Activated CD8-positive, alpha-beta memory T cell treated with anti-CD3 and anti-CD28 coated beads for 1 hour (primary cell): ENCODE data around the gene CMPK1.

Experiments
- DNase-seq, 2 donors: peaks; one replicate each; pipeline ENCODE4 v3.0.0-alpha.2; 2020; ENCODE audit warnings: low read depth in 1 of 2; ENCODE audit errors: extremely low read depth in 1 of 2

CMPK1 gene

DNA sequence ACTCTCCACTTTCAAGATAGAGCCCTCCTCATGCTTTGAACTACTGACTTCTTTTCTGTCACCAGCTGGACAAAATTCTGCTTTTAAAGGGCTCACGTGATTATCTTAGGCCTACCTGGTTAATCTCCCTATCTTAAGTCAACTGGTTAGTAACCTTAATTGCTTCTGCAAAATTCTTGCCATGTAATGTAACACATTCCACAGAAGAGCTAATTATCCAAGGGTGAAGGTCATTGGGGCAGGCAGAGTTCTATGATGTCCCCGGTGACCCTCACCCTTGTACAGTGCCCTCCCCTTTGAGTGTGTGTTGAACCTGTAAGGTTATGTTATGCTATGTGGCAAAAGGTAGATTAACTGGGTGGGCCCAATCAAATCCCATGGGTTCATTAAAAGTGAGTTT is 57.3 kb downstream of the CMPK1 start:
- DNase-seq = no peak

DNA sequence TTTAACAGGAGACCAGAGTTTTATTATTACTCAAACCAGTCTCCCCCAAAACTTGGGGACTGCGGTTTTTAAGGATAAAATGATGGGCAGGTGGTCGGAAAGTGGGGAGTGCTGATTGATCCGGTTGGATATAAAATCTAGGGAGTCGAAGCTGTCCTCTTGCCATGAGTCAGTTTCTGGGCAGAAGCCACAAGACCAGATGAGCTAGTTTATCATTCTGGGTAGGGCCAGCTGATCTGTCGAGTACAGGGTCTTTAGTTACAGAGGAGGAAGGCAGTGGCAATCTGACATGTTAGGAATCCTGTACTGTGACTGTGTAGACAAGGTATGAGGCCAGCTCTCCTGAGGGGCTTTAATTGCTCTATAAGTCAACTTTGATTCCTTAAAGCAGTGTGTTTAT is 59.6 kb downstream of the CMPK1 start:
- DNase-seq = no peak

DNA sequence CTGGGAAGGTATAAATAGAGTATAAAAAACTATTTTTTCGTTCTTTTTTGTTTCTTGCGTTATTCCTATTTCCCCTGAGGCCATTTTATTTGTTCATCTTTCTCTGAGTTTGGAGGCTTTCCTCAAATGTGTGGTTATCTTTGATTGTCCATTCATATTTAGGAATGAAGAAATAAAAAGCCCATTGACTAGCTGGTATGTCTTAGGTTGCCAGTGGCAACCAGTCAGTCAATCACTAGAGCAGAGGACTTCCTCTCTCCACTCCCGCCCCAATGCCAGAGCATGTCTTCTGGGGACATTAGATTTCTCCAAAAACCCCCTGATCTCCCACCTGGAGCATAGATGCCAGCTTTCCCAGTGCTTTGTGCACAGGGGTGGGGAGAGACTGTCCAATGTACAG is 61.8 kb downstream of the CMPK1 start:
- DNase-seq = no peak

DNA sequence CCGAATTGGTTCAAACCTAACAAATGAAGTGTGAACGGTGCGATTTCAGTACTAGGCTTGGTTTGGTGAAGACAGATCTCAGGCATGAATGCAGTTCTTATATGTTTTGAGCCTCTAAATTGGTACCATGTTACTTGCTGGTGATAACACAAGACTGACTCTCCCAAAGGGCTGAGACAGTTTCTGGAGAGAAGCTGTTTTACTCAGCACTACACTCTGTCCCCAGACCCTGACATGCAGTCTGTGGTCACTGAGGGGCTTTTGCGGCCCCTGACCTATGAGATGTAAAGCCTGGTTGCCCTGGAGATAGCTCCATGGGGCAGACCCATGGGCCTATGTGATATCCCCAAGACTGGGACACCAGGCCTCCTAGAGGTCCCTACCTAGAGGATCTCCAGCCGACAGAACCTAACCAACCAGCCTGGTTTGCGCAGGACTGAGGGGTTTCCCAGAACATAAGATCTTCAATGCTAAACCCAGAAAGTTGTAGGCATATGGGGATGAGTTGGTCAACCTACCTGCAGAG is 63.1 kb downstream of the CMPK1 start:
- DNase-seq = no peak

DNA sequence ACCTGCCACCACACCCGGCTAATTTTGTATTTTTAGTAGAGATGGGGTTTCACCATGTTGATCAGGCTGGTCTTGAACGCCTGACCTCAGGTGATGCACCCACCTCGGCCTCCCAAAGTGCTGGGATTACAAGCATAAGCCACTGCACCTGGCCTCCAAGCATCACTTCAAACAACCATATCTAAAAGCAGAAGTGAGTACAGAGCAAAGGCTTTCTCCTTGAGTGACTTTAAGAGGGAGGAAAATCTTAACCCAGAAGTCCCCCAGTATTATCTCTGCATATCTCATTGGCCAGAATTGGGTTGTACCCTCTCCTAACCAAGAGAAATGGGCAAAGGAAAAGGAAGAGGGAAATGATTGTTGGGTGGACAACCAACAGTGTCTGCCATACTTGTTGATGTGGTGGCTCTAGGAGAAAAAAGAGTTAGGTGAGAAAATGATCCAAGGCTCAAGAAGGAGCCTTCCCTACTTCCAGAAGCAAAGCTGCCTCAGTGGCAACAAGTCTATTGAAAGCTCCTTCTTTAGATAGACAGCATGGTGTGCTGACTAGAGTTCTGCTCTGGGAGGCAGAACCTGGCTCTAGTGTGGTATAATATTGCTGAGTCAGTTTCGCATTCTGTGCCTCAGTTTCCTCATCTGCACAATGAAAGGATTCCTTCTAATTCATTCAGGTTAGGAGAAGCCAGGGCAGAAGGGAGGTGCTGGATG is 65.7 kb downstream of the CMPK1 start:
- DNase-seq = no peak

DNA sequence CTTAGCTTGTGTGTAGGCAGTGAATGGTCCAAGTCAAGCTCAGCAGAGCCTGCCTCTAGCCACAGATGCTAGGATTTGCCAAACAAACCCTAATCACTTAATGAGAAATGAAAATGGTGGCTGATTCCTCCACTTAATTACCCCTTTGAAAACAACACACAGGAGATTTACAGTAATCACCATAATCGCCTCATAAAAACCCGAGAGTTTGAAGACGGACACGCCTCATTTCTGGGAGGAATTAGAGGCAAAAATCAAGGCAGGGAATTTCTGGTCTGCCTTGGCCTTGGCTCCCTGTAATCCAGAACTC is 66.2 kb downstream of the CMPK1 start:
- DNase-seq = no peak

DNA sequence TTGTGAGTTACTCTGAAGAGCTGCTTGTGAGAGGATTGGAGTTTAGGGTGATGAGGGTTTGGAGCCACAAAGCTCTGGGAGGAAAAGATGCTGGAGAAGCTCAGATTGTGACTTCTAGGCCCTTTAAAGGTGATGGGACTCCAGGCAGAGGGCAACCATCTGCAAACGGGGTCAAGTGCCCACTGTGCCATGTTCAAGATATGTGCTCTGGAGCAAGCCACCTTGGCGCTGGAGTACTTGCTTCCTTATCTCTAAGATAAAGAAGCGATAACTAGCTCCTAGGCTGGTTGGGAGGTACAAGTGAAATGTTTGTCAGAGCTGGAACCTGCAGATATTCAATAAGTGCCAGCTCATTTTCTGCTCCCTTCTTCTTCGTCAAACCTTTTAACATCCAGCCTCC is 68.2 kb downstream of the CMPK1 start:
- no peak for DNase-seq

DNA sequence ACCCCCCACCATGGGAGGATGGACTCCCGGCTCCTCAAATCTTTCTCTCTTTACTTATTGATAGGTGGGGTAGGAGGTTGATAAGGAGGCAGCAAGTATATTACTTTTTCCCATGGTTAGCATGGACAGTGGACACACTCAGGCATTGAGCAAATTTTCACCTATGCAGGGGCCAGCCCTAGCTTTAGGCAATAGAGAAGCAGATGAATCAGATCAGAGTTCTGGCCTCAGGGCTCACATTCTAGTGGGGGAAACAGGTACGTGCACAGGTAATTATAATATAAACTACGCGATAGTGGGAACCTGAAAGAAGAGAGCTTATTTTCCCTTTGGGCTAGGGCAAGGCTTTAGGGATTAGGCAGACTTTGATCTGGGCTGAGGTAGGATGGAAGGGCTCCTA is 69.0 kb downstream of the CMPK1 start:
- no peak for DNase-seq

DNA sequence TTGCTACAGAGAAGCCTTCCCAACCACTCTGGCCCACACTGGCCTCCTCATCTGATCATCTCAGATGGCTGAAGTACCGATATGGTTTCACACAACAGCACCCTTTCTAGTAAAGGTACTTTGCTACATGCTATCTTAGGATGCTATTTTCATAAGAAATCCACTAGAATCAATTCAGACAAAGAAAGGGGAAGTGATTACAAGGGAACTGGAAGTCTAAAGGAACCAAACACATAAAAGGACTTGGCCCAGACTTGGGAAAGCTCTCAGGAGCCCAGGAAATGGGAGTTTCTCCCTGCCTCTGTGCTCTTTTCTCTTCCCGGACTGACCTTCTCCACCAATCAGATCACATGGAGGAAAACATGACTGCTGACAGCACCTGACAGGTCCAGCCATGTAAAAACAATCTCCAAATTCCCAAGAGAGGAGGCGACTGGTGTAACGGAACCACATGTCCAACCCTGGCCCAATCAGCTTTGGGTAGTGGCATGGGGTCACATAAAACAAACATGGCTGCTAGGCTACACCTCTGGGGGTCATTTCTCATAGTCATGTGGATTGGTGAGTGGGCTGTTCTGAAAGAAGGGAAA is 69.8 kb downstream of the CMPK1 start:
- no peak for DNase-seq

DNA sequence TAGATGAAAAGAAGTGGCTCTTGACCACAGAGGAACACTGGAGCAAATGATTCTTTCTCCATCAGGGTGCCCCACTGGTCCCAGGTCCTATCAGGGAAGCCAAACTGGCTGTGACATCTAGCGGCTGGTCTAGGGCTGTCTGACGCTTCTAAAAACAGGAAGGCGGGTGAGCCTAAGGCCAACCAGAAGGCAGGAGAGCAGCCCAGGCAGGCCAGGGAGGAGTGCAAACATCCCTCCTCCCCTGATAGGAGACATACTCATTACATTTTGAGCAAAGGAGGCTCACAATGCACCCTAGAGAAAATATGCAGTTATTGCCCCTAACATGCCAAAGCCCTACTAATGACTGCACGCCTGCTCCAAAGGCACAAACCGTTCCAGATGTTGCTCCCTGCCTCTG is 72.1 kb downstream of the CMPK1 start:
- DNase-seq = no peak

DNA sequence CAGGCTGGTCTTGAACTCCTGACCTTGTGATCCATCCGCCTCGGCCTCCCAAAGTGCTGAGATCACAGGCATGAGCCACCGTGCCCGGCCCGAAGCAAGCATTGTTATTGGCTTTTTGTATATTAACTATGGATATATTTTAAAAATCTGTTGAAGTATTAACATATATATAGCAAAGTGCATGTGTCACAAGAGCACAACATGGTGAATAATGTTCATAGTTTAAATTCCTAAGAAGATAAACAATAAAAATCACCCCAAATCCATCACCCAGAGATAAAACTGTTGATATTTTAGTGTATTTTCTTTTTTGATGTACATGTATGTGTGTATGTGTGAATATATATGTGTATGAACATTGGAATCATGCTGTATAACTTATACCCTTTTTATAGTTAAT is 73.4 kb downstream of the CMPK1 start:
- DNase-seq = no peak

DNA sequence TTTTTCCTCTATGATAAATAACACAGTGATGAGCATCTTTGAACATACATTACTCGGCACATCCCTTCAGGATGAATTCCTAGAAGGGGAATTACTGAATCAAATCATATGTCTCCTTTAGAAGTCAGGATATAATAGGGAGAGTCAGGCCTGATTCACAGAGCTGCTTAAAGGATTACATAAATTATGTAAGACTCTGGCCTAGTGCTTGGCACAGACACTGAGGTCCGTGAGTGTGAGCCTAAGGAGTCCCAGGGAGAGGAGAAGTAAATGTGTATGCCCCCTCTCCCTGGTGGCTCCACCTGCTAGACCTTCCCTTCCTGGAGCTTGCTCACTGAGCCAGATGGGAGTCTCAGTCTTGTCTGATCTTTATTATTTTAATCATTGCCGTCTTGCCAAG is 73.9 kb downstream of the CMPK1 start:
- no peak for DNase-seq

DNA sequence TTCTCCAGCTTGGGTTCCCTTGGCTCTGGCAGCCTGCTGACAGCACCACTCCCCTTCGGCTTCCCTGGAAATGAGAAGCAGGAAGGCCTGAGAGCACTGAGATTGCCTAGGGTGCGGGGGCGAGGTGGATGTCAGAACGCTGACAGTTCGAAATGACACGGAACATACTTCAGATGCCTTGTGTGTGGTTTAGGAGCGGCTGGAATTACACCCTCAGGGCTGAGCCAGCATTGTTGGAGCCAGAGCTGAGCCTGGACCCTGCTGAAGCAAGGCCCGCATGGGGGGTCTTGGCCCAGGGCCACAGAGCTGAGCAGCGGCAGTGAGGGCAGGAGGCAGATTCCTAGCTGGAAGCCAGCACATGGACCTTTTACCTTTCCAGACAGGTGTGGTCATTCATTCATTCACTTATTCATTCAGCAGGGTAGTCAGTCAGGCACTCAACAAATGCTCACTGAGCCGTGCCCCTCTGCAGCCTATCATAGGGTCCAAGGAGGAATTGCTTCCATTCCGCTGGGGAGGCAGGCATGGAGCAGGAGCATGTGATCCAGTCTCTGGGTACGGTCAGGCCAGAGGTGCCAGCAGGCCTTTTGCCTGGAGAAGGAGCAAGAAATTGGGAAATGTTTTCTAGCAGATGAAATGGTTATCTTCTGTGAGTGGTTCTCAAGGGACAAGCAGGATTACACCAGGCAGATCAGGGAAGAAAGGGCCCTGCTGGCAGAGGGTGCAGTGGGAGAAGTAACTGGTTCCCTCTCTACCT is 75.9 kb downstream of the CMPK1 start:
- no peak for DNase-seq

DNA sequence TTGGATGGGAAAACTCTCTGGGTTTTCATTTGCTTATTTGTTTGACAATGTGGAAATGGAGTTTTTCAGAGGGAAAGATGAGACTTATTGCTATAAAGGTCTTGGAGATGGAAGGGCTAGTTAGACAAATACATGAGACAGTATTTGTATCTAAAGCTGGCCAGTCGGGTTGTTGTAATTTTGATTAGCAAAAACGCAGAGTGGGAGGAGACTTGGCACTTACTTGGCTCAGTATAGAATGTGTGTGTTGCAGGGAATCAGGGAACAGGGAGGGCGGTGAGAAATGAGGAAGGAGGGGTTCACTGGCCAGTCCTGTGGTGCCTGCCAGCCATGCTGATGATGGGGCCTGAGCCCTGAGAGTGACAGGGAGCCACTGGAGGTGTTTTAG is 76.5 kb downstream of the CMPK1 start:
- DNase-seq = no peak

DNA sequence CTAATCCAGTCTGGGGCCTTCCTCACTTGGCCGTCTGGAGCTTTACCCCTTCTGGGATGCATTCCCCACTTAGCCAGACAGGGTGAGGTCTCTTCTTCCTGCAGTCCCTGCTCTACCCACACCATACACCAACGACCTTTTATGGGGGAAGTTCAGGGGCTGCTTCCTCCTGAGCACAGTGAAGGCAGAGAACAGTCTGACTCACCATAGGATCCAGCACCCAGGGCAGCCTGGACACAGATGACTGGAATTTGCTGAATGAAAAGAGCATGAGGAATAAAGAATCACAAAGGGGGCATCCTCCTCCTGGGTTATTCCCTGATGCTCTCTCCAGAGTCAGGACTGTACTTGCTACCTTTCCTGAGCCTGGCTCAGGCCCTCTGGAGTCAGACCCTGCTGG is 77.8 kb downstream of the CMPK1 start:
- DNase-seq = no peak

DNA sequence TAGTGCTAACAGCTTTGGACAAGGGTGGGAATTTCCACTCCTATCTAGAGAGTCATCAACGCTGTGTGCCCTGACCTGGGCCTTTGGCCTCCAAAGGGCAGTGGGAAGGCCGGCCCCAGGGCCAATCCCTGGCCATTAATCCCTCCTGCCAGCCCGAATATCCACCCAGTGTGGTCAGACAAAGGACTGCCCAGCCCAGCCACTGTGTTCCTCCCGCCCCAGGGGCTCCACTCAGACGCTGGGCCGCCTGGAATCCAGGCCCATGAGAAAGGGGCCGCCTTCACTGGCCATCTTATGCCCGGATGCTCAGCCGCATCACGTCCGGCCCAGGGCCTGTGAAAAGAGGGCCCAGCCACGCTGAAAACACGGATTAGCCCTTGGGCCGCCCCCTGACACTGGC is 78.8 kb downstream of the CMPK1 start:
- DNase-seq = no peak

DNA sequence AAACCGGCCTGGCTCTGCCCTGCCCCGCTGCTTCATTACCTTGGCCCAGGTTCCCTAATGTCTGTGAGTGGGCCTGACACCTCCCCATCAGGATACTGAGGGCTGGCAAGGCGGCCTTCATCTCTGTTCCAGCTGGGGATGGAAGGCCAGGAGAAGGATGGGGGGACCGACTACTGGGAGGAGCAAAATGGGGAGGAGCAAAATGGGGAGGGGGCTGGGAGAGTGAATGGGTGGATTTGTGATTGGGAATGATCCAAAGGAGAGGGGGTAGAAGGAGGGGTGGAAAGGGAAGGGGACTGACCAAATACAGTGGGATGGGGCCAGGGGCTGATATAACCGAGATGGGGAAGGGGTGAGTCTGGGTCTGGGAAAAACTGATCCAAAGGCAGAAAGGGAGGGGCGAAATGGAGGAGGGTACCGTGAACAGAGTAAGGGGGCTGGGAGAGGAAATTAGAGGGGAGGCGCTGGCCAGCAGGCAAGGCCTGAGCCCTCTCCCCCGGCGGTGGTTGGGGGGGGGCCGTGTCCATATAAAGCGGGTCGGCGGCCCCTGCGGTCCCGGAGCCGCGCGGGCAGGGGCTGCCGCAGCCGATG is 82.2 kb downstream of the CMPK1 start, which contains the start of gene FOXE3:
Gene FOXE3 (plus strand): TSS at position 558 of the 591 bp plus-strand sequence. CDS start 31 bp downstream, at position 589.
- DNase-seq = no peak

DNA sequence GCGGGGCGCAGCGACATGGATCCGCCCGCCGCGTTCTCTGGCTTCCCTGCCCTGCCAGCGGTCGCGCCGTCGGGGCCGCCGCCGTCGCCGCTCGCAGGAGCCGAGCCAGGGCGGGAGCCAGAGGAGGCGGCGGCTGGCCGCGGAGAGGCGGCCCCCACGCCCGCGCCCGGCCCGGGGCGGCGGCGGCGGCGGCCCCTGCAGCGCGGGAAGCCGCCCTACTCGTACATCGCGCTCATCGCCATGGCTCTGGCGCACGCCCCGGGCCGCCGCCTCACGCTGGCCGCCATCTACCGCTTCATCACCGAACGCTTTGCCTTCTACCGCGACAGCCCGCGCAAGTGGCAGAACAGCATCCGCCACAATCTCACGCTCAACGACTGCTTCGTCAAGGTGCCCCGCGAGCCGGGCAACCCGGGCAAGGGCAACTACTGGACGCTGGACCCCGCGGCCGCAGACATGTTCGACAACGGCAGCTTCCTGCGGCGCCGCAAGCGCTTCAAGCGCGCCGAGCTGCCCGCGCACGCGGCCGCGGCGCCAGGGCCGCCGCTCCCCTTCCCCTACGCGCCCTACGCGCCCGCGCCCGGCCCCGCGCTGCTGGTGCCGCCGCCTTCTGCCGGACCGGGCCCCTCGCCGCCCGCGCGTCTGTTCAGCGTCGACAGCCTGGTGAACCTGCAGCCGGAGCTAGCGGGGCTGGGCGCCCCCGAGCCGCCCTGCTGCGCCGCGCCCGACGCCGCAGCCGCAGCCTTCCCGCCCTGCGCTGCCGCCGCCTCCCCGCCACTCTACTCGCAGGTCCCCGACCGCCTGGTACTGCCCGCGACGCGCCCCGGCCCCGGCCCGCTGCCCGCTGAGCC is 83.0 kb downstream of the CMPK1 start:
- no peak for DNase-seq

DNA sequence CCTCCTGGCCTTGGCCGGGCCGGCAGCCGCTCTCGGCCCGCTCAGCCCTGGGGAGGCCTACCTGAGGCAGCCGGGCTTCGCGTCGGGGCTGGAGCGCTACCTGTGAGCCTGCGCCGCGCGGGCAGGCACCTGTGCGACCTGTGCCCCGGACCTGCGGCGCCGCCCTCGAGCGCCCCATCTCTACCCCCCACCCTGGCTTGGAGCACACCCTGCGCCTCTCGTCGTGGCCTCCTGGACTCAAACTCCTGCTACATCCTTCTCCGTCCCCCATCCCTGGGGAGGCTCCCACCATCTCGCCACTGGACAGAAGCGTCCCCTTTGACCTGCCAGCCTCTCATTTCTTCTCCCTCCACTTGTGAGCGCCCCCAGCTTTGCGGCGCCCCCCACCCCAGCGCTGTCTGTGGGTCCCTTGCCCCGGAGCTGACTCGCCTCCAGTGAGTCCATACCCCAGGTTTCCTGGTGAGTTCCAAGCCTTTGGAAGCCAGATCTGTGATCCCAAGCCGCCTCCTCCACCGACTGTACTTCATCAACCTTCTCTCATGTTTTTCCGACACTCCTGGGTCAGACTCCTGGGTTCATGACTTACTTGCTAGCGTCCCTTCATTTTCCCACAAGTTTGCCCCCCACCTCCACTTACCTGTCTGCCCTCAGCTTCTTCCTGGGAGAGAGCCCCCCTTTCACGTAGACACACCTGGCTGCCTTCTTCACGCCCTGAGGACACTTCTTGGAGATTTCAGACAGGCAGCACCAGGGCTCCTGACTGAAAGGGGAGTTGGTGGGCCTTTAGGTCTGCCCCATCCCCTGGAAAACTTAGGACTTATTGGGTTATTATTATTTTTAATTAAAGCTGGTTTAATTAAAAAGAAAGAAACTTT is 83.8 kb downstream of the CMPK1 start:
- no peak for DNase-seq

DNA sequence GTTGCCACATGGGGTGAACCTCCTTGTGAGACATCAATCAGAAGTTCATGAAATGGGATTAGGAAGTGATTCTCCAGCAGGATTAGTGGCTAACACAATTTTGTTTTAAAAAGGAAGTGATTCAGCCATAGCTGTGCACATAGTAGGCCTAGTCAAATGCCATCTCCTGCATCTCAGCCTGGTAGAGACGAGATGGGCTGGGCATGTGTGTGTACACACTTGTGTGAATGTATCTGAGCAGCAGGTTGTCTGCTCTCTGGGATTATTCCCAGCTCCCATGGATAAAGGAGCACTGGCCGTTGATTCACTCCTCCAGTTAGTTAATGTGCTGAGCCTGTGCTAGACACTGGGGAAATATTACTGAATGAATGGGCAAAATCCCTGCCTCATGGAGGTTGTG is 84.5 kb downstream of the CMPK1 start:
- DNase-seq = no peak
